NCI-H1417 (cell line): ENCODE results near the gene FILIP1.
A peak's percentile ranks its signal among the peaks of the same experiment; 100 is the strongest.
"Not testable (repeated sequence)": the region's sequence is repeated elsewhere in the genome, so short reads cannot be mapped to it uniquely, and the experiment has no call there.

ENCODE experiments used
- DNase-seq, 3 experiments: peaks; one replicate each; lab custom pipeline; 2025; lab: John Stamatoyannopoulos, UW

FILIP1 gene

DNA sequence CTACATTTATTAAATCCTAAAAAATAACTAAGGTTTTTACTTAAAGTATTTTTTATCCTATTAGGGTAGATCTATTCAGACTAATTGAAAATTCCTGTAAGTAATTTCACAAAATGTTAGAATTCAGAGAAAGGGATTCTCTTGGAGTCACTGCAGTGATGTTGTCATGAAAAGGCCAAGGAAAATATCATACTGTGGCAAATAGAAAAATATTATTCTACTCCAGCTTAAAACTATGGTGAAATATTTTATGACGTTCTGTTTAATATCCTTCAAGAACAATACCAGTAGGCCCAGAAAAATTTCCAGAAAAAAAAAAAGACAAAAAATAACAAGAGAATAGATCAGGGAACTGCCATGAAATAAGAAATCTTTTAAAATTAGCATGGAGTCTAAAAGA, 73.6 kb downstream of the FILIP1 start:
- DNase-seq = no peak

GRCh38 chr6:75419416-75419815, 74.2 kb downstream of the FILIP1 start:
- no peak for DNase-seq

- peak in 2 of 3 experiments; percentile 47 to 88 for DNase-seq
Observed at GRCh38 chr6:75418233-75418632, 75.4 kb downstream of the FILIP1 start.

DNA sequence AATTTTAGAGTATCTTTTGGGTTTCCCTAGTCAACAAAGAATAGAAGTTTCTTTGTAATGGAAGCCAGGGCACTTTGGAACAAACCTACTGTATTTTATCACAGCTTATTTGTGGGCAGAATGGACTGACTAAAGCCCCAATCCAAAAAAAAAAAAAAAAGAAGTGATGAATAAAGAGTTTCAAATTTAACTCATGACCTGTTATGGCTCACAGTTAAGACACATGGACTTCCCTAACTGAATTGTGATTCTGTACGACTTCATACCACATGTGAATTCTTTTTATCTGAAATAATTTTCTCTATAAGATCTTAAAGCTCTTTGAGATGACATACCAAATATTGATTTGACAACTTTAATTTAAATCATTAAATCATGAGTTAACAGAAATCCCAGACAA, 77.2 kb downstream of the FILIP1 start:
- no peak for DNase-seq

GRCh38 chr6:75415804-75416203, 77.8 kb downstream of the FILIP1 start:
- DNase-seq = no peak

DNA sequence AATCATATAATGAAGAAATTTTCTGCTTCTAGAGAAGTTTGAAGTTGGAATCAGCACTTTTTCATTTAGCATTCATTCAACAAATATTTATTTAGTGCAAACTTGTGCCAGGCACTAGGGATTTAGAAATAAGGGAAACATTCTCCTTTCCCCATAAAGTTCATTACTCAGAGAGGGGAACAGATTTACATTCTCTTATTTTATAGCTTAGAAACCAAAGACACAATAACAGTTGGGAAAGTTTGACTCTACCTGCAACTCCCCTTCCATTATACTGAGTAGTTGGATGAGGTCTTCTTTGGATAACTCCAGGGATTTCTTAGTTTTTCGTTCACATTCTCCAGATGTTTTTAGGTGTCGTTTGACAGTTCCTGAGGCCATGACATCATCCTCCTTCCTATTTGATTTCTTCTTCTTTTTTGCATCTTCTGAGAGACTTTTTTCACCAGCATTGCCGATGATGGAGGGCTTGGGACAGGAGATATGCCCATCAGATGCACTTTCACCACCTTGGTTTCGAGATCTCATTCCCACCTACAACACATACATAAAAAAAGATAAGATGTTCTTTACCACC, 79.1 kb downstream of the FILIP1 start:
- DNase-seq = no peak

DNA sequence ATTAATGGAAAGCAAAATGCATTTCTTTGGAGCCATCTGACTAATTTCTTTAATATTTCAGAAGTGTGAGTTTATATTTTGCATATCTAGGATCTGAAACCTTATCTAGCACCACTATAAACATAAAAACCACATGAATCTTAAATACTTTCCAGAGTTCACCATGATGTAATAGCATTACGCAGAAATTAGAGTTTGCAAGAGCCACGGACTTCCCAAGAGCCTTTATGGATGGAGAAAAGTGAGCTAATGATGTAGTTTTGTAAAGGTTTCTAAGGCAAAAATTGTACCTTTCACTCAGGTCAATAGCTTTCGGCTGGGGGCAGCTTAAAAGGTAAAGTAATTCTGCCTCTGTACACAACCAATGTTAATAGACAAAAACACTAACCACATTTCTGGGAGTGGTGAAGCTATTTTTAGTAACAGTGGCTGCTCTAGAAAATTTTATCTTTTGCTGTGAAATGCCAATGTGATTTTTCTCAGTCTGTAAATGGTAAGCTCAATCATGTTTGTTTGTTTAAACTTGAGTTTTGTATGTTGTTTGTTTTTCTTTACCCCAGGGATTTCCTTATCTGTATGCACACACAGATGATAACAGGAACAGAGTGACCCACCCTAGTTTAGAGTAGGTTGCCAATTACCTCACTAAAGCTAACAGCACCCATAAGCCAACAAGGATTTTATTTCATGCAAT, 80.5 kb downstream of the FILIP1 start:
- DNase-seq = no peak

- not testable (repeated sequence) for DNase-seq
Observed at GRCh38 chr6:75410564-75410963, 83.0 kb downstream of the FILIP1 start.

DNA sequence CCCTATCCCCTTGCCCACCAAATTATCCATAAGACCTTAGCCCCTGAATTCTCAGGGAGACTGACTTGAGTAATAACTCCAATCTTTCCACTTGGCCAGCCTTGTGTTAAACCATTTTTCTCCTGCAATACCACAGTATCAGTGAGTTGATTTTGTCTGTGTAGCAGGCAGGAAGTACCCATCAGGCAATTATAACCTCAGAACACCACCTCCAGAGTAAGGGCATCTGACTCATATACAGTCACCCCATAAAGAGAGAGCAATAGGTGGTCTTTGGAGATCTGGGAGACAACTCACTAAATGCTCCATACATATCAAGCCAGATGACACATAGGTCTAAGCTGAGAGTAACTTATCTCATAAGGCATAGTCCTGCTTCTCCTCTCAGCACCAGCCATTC, 83.7 kb downstream of the FILIP1 start:
- no peak for DNase-seq

GRCh38 chr6:75409286-75409685, 84.3 kb downstream of the FILIP1 start:
- DNase-seq = no peak

DNA sequence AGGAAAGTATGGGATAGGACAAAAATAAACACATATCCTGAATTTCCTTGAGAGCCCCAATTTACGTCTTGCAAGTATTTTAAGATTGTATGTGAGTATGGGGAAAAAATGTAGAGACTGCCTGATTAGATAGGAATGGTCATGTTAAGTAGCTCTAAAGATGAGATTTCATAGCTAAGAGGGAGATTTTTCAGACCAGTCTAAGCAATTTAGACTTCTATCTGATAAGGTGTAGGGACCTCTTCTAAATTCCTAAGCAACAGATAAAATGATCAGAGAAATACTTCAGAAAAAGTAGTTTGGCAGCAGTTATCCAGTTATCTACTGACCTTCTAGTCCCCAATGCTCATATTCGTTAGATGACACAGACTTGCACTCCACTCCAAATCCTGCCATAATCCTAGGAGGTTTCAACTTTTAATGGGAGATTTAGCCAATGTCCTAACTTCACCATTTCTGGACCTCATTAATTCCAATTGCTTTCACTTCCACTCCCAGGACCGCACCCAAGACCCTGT, 90.0 kb downstream of the FILIP1 start:
- DNase-seq = no peak

- peak in 1 of 3 experiments; percentile 6 for DNase-seq
Observed at GRCh38 chr6:75402296-75402695, 91.3 kb downstream of the FILIP1 start.

GRCh38 chr6:75397656-75398465, 95.7 kb downstream of the FILIP1 start:
- peak in 1 of 3 experiments; percentile 24 for DNase-seq

GRCh38 chr6:75397171-75397570, 96.4 kb downstream of the FILIP1 start:
- no peak for DNase-seq

GRCh38 chr6:75396005-75396800, 97.4 kb downstream of the FILIP1 start:
- no peak for DNase-seq

- DNase-seq = no peak
Observed at GRCh38 chr6:75393806-75394205, 99.8 kb downstream of the FILIP1 start.

- DNase-seq = no peak
Observed at GRCh38 chr6:75391276-75391675, 102.3 kb downstream of the FILIP1 start.

DNA sequence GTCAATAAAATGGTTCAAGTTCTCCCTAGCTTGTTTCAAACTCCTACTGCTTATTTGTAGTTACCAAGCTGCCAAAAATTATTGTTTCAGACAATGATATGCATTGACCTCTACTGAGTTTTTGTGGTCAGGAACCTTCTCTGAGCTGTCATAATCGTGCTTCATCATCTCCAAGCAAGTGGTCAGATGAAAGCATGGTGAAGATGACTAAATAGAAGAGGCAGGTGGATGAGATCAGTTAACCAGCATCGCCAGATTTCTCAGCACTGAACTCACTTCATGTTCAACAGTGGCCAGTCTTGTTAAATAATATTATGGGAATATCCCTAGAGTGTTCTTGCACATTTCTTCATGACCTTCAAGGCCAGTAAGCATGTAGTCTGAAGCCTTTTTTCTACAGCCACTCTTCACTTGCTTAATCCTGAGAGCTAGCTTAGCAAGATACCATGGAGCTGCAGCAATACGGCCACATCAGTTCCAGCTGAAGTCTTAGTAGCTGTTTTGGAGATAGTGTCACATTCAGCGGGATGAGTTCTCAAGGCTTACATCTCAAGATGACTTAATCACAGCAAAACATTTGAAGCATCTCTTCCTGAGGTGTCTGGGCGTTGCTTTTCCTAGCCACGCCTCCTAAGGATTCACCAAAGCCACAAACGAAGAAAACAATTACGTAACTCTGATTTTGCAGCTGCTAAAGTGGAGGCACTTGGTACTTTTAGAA, 107.4 kb downstream of the FILIP1 start:
- no peak for DNase-seq

GRCh38 chr6:75384116-75384515, 109.5 kb downstream of the FILIP1 start:
- DNase-seq = no peak

- no peak for DNase-seq
Observed at GRCh38 chr6:75382634-75382900, 111.0 kb downstream of the FILIP1 start.

GRCh38 chr6:75381877-75382633, 111.5 kb downstream of the FILIP1 start:
- DNase-seq = peak in 1 of 3 experiments; percentile 7
